Left ventricle myocardium superior (tissue), 1 donor: ENCODE data around the gene NFIB. TPM values are rescaled to one million over a fixed set of nuclear protein-coding genes. Genes with fewer than 3 reads are reported as not detected.
A peak's percentile ranks its signal among the peaks of the same experiment; 100 is the strongest.

Experiments used
- ATAC-seq: fragments of 200-7000 bp; cut with Tn5 transposase; one replicate; pipeline ENCODE4 v1.9.1; 2020; ENCODE audit warnings: mild to moderate bottlenecking, moderate library complexity
- DNase-seq: peaks from one replicate; pipeline ENCODE4 v3.0.0-alpha.2; 2020
- intact Hi-C: fragments of 100-400 bp; cut with micrococcal nuclease; formaldehyde crosslinking; loops from one replicate; pipeline ENCODE4 v1.11.0; 2022
- total RNA-seq: library from RNA; stranded (reverse); fragmentation: NEBNext Ultra II Directional; extraction: Animal tissue kit (Norgen Biotek cat#: 25700); gene quantifications from one replicate; pipeline ENCODE4 v1.2.1, GENCODE V29; 2021
- donor health status: DM: no; HTN: yes; CAD: no; lungs with severe emphysema.

The NFIB gene
- total RNA-seq, 1 donor from 2014 or later: 110 TPM

DNA sequence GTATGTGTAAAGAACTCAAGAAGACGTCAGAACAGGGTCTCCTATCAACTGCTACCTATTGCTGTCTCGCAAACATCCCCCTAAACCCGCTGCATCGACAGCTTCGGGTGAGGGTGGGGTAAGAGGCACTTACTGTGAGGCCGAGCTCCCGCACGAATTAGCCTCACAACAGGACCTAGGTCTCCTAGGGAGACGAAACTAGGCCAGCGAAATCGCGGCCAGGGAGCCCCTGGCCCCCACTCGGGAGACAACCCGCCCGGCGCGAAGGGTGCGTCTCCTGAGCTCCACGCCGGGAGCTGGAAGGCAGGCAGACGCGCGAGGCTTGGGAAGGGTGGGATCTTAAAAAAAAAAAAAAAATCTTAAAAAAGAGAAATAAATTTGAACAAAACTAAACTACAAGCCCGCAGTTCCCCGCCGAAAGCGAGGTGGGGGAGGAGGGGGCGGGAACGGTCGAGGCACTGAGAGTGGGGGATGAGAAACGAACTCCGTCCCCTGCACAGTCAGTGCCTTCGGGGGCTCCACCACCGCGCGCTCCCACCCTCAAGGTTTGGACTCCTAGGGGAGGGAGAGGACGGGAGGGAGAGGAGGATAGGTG is 33.0 kb upstream of the NFIB start:
- intact Hi-C loops: loop anchor here (10.0 kb wide), 1 partner anchor 782 kb away; no protein-coding TSS in a partner anchor
- ATAC-seq: peak; percentile 13
- DNase-seq: peak; percentile 53

DNA sequence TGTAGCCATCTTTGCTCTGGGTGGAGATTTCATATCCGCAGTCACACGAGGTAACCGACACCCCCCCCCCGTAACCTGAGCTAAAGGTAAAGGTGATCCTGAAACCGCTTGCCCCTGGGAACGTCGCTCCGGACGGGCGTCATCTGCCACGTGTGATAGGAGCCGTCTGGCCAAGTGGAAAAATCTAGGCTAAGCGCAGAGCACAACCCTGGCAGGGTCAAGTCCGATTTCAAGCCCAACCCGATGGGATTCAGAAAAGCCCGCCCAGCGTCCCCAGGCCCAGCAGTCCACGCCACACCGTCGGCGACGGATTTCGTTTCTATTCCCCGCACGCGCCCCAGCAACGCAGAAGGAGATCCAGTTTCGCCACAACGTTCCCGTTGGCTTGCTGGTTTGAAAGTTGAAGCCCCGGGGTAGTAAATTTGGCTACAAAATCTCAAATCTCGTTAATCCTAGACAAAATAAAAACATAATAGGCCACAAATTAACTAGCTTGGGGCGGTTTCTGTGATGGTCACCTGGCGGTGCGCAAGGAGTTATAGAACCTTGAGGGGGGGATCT is 32.4 kb upstream of the NFIB start:
- DNase-seq (peak; percentile 53), ATAC-seq (no peak)
- intact Hi-C loops: loop anchor here (10.0 kb wide), 1 partner anchor 782 kb away; no protein-coding TSS in a partner anchor

DNA sequence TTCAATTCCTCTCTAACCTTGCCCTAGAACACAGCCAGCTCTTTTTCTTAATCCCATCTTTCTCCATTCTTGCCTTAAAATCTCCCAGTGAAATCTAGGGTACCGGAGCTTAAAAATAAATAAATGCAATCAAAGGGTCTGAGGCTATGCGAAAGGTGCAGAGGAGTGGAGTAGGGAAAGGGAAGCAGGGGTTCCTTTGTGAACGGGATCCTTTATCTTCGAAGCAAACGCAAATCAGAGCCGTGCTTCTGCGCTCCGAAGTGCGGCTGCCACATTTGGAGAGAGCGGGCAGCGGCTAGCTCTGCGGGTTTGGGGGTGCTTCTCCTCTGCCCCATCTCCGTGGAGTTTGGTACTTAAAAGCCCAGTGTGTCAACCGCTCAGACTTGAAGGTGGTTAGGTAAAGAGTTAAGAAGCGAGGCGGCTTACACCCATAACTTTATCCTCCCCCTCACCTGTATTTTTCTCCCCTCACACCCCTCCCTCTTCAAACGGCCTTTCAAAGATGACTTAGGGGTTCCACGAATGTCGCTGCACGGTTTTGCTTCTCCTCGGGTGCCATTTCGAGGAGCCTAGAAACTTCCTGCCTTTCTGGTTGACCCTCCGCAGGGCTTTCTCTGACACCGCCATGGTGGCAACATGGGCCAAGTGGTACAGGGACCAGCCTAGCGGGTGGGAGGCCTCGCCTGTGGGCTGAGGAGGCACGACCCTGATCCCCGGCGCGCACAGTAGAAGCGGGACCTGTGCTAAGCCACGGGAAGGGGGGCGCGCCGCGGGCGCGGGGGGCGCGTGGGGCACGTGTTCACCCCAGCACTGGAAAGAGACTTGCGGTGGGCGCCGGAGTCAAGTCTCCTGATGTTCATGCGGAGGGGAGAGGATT is 31.7 kb upstream of the NFIB start:
- ATAC-seq: no peak
- intact Hi-C loops: loop anchor here (10.0 kb wide), 1 partner anchor 781 kb away; no protein-coding TSS in a partner anchor
- DNase-seq: peak; percentile 37

DNA sequence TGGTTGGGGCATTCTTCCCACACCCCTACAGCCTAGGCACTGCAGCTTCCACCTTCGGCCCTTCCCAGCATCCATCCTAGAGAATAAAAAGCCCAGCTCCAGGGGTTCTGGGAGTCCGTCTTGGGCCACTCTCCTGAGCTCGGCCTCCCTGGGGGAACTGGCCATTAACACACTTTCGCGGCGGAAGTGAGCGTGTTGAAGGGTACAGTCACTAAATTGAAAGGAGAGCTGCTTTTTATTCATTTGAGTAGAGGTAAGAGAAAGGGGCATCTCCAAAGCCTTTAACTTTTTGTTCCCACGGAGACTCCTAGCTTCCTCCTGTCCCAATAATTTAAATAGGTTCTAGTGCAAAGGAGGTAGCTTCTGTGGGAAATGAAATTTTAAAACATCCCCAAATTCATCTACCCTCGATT is 31.0 kb upstream of the NFIB start:
- intact Hi-C loops: loop anchor here (10.0 kb wide), 1 partner anchor 780 kb away; no protein-coding TSS in a partner anchor
- ATAC-seq: no peak

DNA sequence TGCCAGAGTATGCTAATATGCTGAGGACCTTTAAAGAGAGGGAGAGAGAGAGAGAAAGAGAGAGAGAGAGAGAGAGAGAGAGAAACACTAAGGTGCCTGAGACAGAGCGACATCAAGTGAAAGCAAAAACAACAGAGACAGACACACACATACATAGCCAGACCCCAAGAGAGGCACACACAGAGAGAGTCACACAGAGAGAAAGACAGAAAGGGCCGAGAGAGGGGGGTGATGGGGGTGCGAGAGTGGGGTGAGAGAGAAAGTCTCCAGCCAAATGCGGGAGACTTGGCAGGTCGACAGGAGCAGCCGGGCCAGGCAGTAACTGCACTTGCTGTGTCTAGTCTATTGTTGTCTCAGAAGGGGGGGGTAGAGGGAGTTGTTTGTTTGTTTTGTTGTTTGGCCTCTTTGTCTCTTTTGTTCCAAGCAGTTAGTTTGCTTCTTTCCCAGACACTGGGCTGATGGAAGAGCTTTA is 30.1 kb upstream of the NFIB start:
- intact Hi-C loops: loop anchor here (10.0 kb wide), 1 partner anchor 779 kb away; no protein-coding TSS in a partner anchor
- DNase-seq (peak; percentile 71), ATAC-seq (peak; percentile 11)

More for the DNA sequence above, 31.0 kb upstream of the NFIB start:
- DNase-seq: peak; percentile 41

DNA sequence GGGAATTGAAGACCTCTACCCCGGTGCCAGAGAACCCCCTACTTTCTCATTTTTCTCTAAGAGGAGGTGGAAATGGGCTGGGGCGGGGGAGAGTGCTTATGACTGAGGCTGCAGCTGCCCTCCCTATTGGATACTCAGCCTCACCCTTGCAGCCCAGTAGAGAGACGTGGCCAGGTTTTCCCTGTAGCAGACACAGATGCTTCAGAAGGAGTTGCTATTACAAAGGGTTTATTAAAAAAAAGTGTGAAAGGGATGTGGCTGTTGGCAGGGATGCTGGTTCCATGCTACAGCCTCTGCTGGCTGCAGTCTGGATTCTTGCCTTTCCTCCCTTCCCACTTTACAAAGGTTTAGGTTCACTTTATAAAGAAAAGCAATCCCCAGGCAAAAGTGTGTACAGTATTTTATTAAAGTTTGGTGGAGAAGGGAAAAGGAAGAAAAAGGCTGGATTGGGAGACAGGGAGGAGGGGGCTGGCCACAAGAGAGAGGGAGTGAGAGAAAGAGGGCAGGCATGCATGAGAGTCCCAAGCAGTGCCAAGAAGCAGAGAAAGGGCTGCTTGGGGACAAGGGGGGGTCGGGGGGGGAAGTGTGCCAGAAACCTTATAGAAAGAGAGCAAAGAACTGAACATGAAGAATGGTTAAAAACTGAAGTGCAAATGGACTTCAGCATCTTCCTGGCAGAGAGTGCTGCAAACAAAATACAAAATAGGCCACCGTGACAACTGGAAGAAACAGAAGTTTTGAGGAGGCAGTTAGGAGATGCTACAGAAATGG is 29.5 kb upstream of the NFIB start:
- DNase-seq: no peak
- intact Hi-C loops: loop anchor here (10.0 kb wide), 1 partner anchor 779 kb away; no protein-coding TSS in a partner anchor
- ATAC-seq: no peak

DNA sequence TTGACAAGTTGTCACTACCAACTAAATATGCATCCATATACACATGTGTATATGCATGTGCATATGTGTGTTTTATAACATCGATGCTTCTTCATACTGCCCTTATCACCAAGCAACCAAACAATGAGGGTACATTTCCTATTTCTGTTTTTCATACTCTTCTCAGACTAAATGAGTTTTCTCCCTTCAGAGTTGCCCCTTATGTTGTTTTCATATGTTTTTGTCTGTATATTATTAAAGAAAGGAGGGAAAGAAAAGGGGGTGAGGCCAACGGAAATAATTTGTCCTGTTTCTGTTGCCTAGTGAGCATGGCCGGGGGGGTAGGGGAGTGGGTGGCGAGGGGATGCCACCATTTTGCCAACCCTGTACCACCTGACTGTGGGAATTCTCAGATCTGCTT is 28.8 kb upstream of the NFIB start:
- DNase-seq (no peak), ATAC-seq (no peak)
- intact Hi-C loops: loop anchor here (10.0 kb wide), 1 partner anchor 778 kb away; no protein-coding TSS in a partner anchor

DNA sequence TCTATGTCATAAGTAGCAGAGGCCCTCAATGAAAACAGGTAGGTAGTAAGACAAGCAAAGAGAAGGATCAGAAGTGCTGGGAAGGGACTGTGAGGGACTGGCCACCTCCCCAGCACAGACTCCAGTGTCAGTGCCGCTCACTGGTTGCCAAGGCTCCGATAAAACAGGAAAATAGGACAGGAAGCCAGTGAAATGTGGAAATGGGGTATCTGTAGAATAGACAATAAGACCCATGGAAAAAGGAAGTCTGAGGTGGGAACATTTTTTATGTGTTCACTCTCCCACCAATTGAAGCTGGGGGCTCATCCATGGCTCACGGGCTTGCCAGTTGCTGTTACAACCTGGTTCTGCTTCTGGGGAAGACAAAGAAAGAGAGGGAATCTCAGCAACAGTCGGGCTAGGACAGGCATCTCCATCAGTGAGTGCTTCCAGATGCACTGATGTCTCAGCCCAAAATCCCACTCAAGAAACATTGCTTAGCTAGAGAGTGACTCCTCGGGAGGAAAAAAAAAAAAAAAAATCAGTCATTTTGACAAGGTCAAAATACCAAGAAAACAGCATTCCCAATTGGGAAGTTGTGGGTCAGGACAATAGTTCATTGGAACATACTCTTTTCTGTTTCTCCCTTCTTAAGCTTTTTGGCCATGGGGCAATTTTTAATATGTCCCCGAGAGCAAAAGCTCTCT is 27.6 kb upstream of the NFIB start:
- DNase-seq (no peak), ATAC-seq (no peak)
- intact Hi-C loops: loop anchor here (10.0 kb wide), 1 partner anchor 777 kb away; no protein-coding TSS in a partner anchor

DNA sequence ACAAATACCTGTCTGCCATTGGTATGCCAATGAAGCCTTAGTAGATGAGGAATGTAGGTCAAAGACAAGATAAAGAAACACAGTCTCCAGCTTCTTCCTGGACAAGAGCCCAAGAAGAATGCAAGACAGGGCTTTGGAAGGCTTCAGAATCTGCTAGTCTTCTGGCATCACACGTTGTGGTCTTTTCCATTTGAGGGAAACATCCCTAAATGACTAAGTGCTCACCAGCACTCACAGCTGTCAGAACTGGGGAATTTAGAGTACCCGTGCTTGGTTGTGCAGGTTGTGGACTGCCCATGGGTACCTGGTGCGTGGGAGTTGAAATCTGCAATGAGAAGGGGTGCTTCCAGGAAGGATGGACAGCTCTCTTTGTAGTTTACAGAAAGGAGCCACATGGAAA is 27.1 kb upstream of the NFIB start:
- intact Hi-C loops: loop anchor here (10.0 kb wide), 1 partner anchor 776 kb away; no protein-coding TSS in a partner anchor
- ATAC-seq (no peak), DNase-seq (no peak)

DNA sequence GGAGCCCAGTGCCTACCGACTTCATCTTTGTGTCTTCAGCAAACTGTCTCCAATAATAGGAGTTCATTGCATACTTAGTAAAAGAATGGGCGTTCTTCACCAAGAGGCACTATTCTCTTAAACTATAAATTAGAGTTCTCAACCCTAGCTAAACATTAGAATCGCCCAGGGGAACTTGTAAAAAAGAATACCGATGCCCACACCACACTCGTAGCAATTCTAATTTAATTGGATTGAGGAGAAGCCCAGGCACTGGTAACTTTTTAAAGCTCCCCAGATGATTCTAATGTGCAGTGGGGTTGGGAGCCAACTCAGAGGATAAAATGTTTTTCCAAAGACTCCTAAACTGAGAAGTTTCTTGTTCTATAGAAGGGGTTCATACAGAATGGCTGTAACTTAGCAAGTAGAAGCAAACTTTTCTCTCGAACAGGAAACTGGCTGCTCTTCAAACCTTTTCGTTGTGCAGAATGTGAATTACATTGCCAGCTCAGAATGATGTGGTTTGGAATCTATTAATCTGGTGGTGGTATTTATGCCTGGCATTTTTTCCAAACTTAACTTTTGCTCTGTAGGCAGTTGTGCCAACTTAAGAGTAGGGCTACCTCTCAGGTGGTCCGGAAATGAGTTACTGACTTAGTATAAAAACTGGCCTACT is 26.4 kb upstream of the NFIB start:
- no peak for ATAC-seq
- intact Hi-C loops: loop anchor here (10.0 kb wide), 1 partner anchor 776 kb away; no protein-coding TSS in a partner anchor
- no peak for DNase-seq

DNA sequence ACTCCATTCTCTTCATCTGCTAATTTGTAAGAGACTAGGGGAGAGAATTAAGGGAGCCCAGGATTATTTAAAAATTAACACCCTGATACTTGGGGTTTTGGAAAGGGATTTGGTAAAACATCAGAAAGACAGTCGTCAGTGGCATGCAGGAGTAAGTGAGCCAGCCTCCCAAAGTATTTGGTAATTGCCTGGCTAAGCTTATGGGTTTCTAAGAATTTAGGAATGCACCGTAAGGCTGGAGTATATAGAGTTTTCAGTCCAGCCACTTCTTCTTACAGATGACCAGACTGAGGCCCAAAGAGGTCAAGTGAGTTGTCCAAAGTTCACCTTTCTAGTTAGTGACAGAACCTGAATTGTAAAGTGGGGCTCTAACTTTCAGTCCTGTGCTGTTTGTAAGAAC is 25.8 kb upstream of the NFIB start:
- intact Hi-C loops: loop anchor here (10.0 kb wide), 1 partner anchor 775 kb away; no protein-coding TSS in a partner anchor

DNA sequence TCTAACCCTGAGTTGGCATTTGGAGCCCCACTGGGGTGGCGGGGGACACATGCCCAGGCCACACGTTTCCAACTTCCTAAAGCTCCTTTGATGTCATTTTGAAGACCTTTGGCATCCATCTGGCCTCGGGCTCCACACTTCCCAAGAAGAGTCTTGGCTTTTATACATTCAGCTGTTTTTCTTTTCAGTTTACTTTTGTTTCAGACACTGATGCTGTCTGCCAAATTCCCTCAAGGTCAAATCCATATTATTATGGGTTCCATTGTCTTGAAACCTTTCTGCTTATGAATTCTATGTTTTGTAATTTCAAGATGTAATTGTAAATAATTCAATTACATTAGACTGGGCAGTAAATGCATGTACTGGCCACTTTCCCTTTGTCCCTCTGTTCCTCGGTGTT is 23.7 kb upstream of the NFIB start:
- no peak for ATAC-seq
- intact Hi-C loops: no loop called here
- DNase-seq: no peak

More for the DNA sequence above, 25.8 kb upstream of the NFIB start:
- ATAC-seq (no peak), DNase-seq (no peak)

DNA sequence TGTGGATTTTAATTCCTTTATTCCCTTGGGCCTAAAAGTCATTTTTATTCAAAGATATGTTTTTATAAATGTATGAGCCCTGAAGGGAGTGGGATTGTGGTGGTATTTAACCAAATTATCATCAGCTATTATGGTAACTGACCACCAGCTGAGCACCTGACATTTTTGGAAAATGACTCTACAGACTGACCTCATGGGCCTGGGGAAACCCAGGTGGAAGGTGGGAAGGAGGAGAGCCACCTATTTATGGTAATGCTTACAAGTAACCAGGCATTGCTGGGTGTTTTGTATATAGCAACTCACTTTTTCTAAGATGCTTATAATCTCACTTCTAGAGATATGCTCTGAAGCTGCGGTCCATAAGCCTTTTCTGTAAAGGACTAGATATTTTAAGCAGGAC is 22.3 kb upstream of the NFIB start:
- DNase-seq (no peak), ATAC-seq (no peak)
- intact Hi-C loops: no loop called here

DNA sequence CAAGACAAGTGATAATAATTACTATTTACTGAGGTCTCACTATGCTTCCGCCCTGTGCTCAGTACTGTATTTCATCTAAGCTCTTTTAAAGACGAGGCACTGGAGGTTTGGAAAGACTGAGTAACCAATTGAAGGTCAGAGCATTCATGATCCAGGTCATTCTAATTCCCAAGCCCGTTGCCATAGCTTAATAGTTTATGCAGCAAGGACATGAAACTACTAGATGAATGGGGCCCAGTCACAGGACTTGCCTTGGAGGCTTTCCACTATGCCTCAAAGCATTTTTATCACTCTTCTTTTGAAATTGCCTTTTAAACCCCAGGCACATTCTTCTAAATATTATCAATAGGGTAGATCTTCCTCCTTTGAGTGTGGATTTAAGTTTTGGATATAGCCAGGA is 17.2 kb upstream of the NFIB start:
- ATAC-seq (no peak), DNase-seq (no peak)
- intact Hi-C loops: no loop called here

DNA sequence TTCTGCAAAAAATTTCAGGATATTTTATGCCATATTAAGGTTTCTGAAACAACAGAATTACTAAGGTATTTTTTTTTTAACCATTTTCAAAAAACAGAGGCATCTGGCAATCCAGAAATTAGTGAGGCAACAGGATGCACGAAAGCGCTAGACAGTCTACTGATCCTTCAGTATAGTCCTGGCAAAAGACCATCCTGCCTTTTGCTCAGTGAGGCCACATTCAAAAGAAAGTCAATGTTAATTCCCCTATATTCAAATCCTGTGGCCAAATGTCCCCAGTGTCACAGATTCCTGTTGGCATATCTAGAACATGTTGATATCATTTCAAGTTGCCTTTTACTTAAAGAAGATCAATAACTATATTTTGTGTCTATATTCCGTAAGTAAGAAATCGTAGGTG is 13.1 kb upstream of the NFIB start:
- intact Hi-C loops: loop anchor here (10.0 kb wide), 1 partner anchor 292 kb away; no protein-coding TSS in a partner anchor
- DNase-seq (no peak), ATAC-seq (no peak)

DNA sequence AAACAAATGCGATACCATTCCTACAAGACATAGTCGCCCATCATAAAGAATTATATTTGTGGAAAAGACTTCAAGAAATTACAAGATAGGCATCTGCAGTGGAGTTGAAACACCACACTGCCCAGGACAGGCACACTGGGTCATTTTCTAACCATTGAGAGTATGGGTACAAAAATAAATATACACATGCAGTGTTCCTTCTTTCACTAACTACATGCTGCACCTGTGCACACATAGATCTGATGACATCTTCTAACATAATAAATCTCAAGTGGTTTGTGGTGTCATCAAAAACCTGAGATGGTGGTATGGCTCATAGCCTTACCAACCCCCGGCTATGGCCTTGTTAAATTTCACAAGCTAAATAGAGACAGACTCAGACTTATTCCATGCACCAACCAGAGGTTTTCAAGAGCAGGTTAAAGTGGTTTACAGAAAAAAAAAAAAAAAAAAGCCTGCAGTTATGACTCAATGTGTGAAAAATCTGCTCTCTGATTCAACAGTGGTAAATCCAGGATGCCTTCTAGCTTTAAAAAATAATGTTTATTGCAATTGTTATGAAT is 12.4 kb upstream of the NFIB start:
- ATAC-seq (no peak), DNase-seq (no peak)
- intact Hi-C loops: loop anchor here (10.0 kb wide), 1 partner anchor 292 kb away; no protein-coding TSS in a partner anchor

DNA sequence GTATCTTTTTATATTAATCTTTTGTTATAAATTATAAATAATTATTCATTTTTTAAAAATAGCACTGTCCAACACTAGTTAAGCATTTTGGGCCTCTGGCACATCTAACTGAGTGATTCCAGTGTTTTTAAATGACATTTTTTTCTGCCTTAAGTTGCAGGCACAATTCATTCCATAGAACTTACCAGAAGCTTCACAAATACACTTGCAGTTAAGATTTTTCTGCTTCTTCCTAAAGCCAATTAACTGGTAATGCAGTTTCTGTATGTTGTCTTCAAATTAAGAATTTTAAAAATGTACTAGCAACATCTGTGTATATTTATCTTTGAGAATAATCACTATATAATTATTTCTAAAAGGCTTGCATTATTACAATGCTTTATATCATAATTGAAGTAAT is 11.2 kb upstream of the NFIB start:
- no peak for DNase-seq
- intact Hi-C loops: loop anchor here (10.0 kb wide), 1 partner anchor 290 kb away; no protein-coding TSS in a partner anchor
- no peak for ATAC-seq
